Pulmonary artery endothelial cell (primary cell): ENCODE measurements around the gene SLC2A13. TPM values are rescaled to one million over a fixed set of nuclear protein-coding genes. Genes with fewer than 3 reads are reported as not detected.
"Not testable (repeated sequence)": the region's sequence is repeated elsewhere in the genome, so short reads cannot be mapped to it uniquely, and the experiment has no call there.

ENCODE experiments used
- DNase-seq: peaks from one replicate; pipeline ENCODE4 v3.0.0-alpha.2; 2011; ENCODE audit warnings: low read depth, low spot score
- total RNA-seq: library from RNA; depleted of rRNA; stranded (reverse); fragments of >200 nt; gene quantifications from 2 replicates; pipeline ENCODE4 v1.2.3, GENCODE V29; 2014

Gene SLC2A13
- total RNA-seq, 1 donor from 2014 or later: 3.4 TPM

- no peak for DNase-seq
Measured at GRCh38 chr12:39813776-39814175, 292.1 kb downstream of the SLC2A13 start.

GRCh38 chr12:39812456-39812855, 293.4 kb downstream of the SLC2A13 start:
- DNase-seq: not testable (repeated sequence)

GRCh38 chr12:39807043-39807442, 298.8 kb downstream of the SLC2A13 start:
- DNase-seq: no peak

GRCh38 chr12:39805651-39806050, 300.2 kb downstream of the SLC2A13 start:
- no peak for DNase-seq

- DNase-seq: no peak
Measured at GRCh38 chr12:39804898-39805297, 301.0 kb downstream of the SLC2A13 start.

GRCh38 chr12:39804479-39804878, 301.4 kb downstream of the SLC2A13 start:
- DNase-seq: no peak

- no peak for DNase-seq
Measured at GRCh38 chr12:39803151-39803550, 302.7 kb downstream of the SLC2A13 start.

- no peak for DNase-seq
Measured at GRCh38 chr12:39798977-39799376, 306.9 kb downstream of the SLC2A13 start.

GRCh38 chr12:39798429-39798828, 307.5 kb downstream of the SLC2A13 start:
- DNase-seq: no peak

GRCh38 chr12:39795481-39795880, 310.4 kb downstream of the SLC2A13 start:
- DNase-seq: no peak

GRCh38 chr12:39792938-39793337, 312.9 kb downstream of the SLC2A13 start:
- DNase-seq: no peak

- DNase-seq: no peak
Measured at GRCh38 chr12:39788239-39788638, 317.6 kb downstream of the SLC2A13 start.

GRCh38 chr12:39785814-39786213, 320.1 kb downstream of the SLC2A13 start:
- DNase-seq: not testable (repeated sequence)

- no peak for DNase-seq
Measured at GRCh38 chr12:39782026-39782545, 323.8 kb downstream of the SLC2A13 start.

GRCh38 chr12:39780913-39781446, 324.9 kb downstream of the SLC2A13 start:
- no peak for DNase-seq

- no peak for DNase-seq
Measured at GRCh38 chr12:39780411-39780912, 325.4 kb downstream of the SLC2A13 start.

- no peak for DNase-seq
Measured at GRCh38 chr12:39779768-39780340, 326.0 kb downstream of the SLC2A13 start.

GRCh38 chr12:39777465-39777864, 328.4 kb downstream of the SLC2A13 start:
- DNase-seq: no peak

- no peak for DNase-seq
Measured at GRCh38 chr12:39773266-39773665, 332.6 kb downstream of the SLC2A13 start.

- no peak for DNase-seq
Measured at GRCh38 chr12:39772821-39773259, 333.0 kb downstream of the SLC2A13 start.

GRCh38 chr12:39771456-39771855, 334.4 kb downstream of the SLC2A13 start:
- no peak for DNase-seq

GRCh38 chr12:39764944-39765560, 340.8 kb downstream of the SLC2A13 start:
- peak; percentile 15 for DNase-seq

- no peak for DNase-seq
Measured at GRCh38 chr12:39763890-39764169, 342.1 kb downstream of the SLC2A13 start.
